WTC11 (cell line): ENCODE measurements around the gene RBX1.

Experiments
- NR1H2 ChIP-seq: sonication (generic); formaldehyde crosslinking; IDR thresholded peaks from 2 replicates; pipeline ENCODE4 v1.9.0; 2021; ENCODE audit warnings: mild to moderate bottlenecking, moderate library complexity, missing genetic modification reagents
- SP1 ChIP-seq: sonication (generic); formaldehyde crosslinking; conservative IDR thresholded peaks from 2 replicates; pipeline ENCODE4 v1.8.1; 2022; ENCODE audit warnings: missing genetic modification reagents
- ZNF263 ChIP-seq: sonication (generic); formaldehyde crosslinking; IDR thresholded peaks from 2 replicates; pipeline ENCODE4 v1.8.1; 2022; ENCODE audit warnings: low read depth, mild to moderate bottlenecking, moderate library complexity, missing genetic modification reagents
- TF ChIP-seq, protein P1 (sequence below): fragments of 200-600 bp; IDR thresholded peaks from 2 replicates; pipeline ENCODE4 v1.8.0; 2022; ENCODE audit warnings: antibody characterized with exemption

DNA sequence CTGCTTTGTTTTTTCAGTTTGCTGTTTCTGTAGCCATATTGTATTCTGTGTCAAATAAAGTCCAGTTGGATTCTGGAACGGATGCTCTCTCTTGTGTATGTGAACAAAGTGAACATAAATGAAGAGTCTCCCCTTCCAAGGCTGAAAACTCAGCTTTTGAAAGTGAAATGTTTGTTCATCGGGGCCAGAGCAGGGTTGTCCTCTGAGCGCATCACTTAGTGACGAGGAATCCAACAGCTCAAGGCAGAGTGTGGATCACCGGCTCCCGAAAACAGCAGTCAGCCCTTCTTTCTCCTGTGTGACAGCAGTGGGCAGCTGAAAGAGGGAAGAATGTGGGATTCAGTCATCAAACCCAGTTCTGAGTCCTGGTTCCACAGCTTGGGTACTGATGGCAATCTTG is 21.4 kb downstream of the RBX1 start:
- TF ChIP-seq ZNF263 (CRISPR knock-in tag), result no peak
- TF ChIP-seq SP1 (CRISPR knock-in tag), result no peak
- TF ChIP-seq, protein P1, sequence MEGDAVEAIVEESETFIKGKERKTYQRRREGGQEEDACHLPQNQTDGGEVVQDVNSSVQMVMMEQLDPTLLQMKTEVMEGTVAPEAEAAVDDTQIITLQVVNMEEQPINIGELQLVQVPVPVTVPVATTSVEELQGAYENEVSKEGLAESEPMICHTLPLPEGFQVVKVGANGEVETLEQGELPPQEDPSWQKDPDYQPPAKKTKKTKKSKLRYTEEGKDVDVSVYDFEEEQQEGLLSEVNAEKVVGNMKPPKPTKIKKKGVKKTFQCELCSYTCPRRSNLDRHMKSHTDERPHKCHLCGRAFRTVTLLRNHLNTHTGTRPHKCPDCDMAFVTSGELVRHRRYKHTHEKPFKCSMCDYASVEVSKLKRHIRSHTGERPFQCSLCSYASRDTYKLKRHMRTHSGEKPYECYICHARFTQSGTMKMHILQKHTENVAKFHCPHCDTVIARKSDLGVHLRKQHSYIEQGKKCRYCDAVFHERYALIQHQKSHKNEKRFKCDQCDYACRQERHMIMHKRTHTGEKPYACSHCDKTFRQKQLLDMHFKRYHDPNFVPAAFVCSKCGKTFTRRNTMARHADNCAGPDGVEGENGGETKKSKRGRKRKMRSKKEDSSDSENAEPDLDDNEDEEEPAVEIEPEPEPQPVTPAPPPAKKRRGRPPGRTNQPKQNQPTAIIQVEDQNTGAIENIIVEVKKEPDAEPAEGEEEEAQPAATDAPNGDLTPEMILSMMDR, result no peak
- no peak for TF ChIP-seq NR1H2 (CRISPR knock-in tag)
